ENCODE data around the gene ZNF181.

- TF ChIP-seq, protein P1, sequence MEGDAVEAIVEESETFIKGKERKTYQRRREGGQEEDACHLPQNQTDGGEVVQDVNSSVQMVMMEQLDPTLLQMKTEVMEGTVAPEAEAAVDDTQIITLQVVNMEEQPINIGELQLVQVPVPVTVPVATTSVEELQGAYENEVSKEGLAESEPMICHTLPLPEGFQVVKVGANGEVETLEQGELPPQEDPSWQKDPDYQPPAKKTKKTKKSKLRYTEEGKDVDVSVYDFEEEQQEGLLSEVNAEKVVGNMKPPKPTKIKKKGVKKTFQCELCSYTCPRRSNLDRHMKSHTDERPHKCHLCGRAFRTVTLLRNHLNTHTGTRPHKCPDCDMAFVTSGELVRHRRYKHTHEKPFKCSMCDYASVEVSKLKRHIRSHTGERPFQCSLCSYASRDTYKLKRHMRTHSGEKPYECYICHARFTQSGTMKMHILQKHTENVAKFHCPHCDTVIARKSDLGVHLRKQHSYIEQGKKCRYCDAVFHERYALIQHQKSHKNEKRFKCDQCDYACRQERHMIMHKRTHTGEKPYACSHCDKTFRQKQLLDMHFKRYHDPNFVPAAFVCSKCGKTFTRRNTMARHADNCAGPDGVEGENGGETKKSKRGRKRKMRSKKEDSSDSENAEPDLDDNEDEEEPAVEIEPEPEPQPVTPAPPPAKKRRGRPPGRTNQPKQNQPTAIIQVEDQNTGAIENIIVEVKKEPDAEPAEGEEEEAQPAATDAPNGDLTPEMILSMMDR (IDR thresholded peaks at IDR 0.05), result no peak
- no peak for TF ChIP-seq POLR2A (IDR thresholded peaks at IDR 0.05)
Observed at GRCh38 chr19:34715357-34715756, 18.7 kb upstream of the ZNF181 start.
